Esophagus muscularis mucosa (tissue), 4 donors: Measurements from ENCODE around the gene FRMD1.

Experiments
- CTCF ChIP-seq, 3 experiments: fragments of 200-600 bp in 2 of 3; fragments of 450-650 bp in 1 of 3; sonication (generic) in 2 of 3; IDR thresholded peaks; one replicate each; pipeline ENCODE4 v1.5.1; 2017 to 2019; ENCODE audit warnings: antibody characterized with exemption in 3 of 3, mild to moderate bottlenecking in 2 of 3, moderate library complexity in 1 of 3
- EP300 ChIP-seq: sonication (generic); formaldehyde crosslinking; IDR thresholded peaks from one replicate; pipeline ENCODE4 v1.6.1; 2017; ENCODE audit warnings: antibody characterized with exemption
- POLR2AphosphoS5 ChIP-seq, 2 donors: sonication (generic); formaldehyde crosslinking; IDR thresholded peaks; one replicate each; pipeline ENCODE4 v1.6.1; 2017; ENCODE audit warnings: antibody characterized with exemption in 2 of 2

- TF ChIP-seq CTCF (IDR thresholded peaks at IDR 0.05) (no peak), POLR2AphosphoS5 (IDR thresholded peaks at IDR 0.05) (no peak), EP300 (no peak)
Observed at GRCh38 chr6:168049277-168049676, 29.7 kb downstream of the FRMD1 start.
